Fibroblast of the aortic adventitia (primary cell): Measurements from ENCODE around the gene COL8A1. TPM values are rescaled to one million over a fixed set of nuclear protein-coding genes. Genes with fewer than 3 reads are reported as not detected.
A peak's percentile ranks its signal among the peaks of the same experiment; 100 is the strongest.

Experiments
- DNase-seq: peaks from one replicate; pipeline ENCODE4 v3.0.0-alpha.2; 2010; ENCODE audit warnings: low read depth
- H3K4me3 ChIP-seq: 2 replicates; pipeline ENCODE4 v1.5.1; 2011; ENCODE audit warnings: low read depth, mild to moderate bottlenecking, control low read depth, low read length, moderate library complexity
- total RNA-seq: library from RNA; depleted of rRNA; stranded (reverse); fragments of >200 nt; gene quantifications from 2 replicates; pipeline ENCODE4 v1.2.3, GENCODE V29; 2012; ENCODE audit warnings: low replicate concordance
- TF ChIP-seq, protein P1 (sequence below): IDR thresholded peaks from 2 replicates; pipeline ENCODE4 v1.5.1; 2011; ENCODE audit warnings: mild to moderate bottlenecking, low read length, control low read depth, inconsistent platforms; ENCODE audit not compliant: insufficient read depth

The COL8A1 gene
- total RNA-seq, 1 donor, result 25.1 TPM

- no peak for DNase-seq
- H3K4me3 ChIP-seq, result no peak overlapping the region
- TF ChIP-seq, protein P1, sequence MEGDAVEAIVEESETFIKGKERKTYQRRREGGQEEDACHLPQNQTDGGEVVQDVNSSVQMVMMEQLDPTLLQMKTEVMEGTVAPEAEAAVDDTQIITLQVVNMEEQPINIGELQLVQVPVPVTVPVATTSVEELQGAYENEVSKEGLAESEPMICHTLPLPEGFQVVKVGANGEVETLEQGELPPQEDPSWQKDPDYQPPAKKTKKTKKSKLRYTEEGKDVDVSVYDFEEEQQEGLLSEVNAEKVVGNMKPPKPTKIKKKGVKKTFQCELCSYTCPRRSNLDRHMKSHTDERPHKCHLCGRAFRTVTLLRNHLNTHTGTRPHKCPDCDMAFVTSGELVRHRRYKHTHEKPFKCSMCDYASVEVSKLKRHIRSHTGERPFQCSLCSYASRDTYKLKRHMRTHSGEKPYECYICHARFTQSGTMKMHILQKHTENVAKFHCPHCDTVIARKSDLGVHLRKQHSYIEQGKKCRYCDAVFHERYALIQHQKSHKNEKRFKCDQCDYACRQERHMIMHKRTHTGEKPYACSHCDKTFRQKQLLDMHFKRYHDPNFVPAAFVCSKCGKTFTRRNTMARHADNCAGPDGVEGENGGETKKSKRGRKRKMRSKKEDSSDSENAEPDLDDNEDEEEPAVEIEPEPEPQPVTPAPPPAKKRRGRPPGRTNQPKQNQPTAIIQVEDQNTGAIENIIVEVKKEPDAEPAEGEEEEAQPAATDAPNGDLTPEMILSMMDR, result no peak
Observed at GRCh38 chr3:99644746-99645145, 6.4 kb downstream of the COL8A1 start.

GRCh38 chr3:99645277-99646106, 7.1 kb downstream of the COL8A1 start:
- TF ChIP-seq, protein P1, result peak; percentile 61
- peak; percentile 86 for DNase-seq
- H3K4me3 ChIP-seq, result no peak overlapping the region

DNA sequence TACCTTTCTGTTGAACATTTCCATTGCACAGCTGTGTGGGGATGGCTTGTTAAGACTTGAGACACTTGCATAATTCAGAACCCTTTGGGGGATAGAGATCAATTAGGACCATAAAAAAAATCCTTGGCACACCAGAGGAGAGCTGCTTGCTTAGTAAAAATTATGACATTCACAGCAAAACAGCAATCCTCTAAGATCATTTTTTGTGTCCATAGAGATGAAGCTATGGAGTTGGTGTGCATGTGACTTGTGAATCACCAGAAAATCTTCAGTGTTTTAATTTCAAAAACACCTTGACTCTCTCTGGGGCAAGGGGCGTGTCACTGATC, 7.7 kb downstream of the COL8A1 start:
- DNase-seq, result no peak
- H3K4me3 ChIP-seq, result no peak overlapping the region
- TF ChIP-seq, protein P1, result no peak

GRCh38 chr3:99647081-99647480, 8.7 kb downstream of the COL8A1 start:
- DNase-seq, result peak; percentile 85
- TF ChIP-seq, protein P1, result no peak
- H3K4me3 ChIP-seq, result no peak overlapping the region

- no peak overlapping the region for H3K4me3 ChIP-seq
- peak; percentile 63 for DNase-seq
- TF ChIP-seq, protein P1, result no peak
Observed at GRCh38 chr3:99648101-99648500, 9.7 kb downstream of the COL8A1 start.

DNA sequence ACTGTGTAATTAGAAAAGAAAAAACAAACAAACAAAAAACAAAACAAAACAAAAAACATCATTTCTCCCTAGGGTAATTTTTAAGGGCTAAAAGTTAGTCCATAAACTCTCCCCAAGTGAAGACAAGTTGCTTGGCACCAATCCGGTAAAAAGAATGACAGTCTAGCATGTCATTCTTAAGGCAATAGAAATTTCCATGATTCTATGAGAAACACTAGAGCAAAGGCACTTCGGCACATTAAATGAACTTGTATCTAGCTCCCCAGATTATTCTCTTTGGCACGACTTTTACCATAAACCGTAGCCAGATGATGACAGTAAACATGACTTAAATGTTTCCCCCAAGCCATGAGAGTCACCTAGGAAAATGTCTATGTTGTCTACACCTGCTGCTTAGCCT, 10.1 kb downstream of the COL8A1 start:
- H3K4me3 ChIP-seq, result no peak overlapping the region
- TF ChIP-seq, protein P1, result no peak
- no peak for DNase-seq

DNA sequence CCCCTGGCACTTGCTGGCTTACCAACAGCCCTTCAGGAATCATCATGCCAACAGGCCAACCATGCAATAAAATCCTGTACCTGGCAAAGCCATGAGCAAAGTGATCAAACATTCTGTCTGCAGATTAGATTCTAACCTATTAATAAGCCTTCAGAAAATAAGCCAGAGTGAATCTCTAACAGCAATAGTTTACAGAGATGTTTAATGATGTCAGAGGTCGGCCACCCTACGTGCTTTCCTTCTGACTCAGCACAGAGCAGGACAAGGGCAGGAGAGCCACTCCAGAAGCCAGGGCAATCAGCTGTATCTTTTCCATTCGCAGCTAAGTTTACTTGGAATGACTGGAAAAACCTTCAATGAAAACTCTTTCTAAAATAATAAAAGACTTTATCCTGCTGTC, 13.1 kb downstream of the COL8A1 start:
- TF ChIP-seq, protein P1, result no peak
- DNase-seq, result peak; percentile 61
- no peak overlapping the region for H3K4me3 ChIP-seq
